ENCODE data around the gene ZNF669.
A peak's percentile ranks its signal among the peaks of the same experiment; 100 is the strongest.
"Not testable (repeated sequence)": the region's sequence is repeated elsewhere in the genome, so short reads cannot be mapped to it uniquely, and the experiment has no call there.

ZNF669 gene

DNA sequence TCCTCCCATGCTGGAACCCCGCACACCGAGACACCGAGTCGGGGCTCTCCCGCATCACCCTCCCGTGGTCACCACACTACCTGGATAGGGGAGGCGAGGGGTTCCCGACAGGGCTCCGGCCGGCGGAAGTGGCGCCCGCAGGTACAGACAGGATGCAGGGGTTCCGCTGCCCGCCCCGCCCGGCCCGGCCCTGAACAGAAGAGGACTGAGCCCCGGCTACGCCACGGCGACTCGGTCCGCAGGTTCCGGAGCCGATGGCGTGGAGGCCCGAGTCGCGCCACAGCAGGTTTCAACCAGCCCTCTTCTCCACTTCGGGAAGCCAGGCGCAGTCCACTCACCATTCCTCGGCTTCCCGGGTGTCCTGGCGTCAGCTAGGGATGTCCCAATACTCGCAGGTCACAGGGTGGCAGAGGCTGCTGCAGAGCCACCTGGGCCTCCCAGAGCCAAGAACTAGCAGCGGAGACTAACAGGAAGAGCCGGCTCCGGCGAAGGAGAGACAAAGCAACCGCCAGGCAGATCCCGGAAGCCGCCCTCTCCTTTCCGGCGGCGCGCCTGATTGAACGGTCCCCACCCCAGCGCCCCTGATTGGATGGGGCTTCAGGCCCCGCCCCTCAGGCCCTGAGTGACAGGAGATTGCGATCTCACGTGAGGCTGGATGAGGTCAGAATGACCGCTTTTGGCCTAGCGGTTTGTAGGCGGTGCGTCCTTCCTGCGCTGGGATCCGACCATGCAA lies at the start of gene ZNF669:
TSS of gene ZNF669 (minus strand) at position 498 of the 733 bp plus-strand sequence. CDS start at position 341, 157 bp downstream.
- peak; percentile 96 for DNase-seq

DNA sequence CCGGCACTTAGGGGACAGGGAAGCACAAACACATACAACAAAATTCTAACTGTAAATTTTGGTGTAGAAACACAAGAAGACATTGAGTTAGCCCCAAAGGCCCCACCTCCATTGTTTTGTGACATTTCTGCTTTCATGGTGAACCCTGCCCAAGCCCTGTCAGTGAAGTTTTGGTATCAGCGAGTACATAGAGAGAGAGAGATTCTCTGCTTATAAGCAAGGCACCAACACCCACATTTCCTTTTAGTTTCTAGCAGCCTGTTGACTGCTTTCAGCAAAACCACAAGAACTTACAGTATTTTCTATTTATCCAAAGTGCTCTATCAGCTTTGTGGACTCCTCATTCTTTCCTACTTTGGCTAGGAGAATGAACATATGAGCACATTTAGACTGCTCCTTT lies 43.6 kb upstream of the ZNF669 start:
- DNase-seq, result no peak

DNA sequence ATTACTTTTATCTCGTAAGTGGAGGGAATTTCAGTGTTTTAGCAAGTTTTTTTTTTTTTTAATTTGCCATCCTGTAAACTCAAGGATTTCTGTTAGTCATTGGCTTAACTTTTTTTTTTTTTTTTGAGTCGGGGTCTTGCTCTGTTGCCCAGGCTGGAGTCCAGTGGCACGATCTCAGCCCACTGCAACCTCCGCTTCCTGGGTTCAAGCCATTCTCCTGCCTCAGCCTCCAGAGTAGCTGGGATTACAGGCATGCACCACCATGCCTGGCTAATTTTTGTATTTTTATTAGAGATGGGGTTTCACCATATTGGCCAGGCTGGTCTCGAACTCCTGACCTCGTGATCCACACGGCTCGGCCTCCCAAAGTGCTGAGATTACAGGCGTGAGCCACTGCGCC lies 43.0 kb upstream of the ZNF669 start:
- not testable (repeated sequence) for DNase-seq

DNA sequence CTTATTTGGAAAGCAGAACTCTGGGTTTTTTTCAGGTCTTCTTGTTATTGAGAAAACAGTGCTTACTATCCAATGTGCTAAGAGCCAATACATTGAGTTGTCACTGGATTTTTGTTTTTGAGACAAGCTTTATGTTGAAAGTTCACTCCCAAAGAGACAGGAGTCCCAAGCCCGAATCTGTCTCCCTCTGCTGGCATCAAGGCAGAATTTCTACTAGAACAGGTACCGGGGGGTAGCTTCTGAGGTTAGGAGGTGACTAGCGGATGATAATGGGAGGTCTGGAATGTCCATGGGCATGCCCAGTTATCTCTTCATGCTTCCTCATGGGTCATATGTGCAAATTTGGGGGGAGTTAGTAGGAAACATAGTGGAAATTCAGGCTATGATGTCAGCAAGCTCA lies 42.5 kb upstream of the ZNF669 start:
- no peak for DNase-seq

DNA sequence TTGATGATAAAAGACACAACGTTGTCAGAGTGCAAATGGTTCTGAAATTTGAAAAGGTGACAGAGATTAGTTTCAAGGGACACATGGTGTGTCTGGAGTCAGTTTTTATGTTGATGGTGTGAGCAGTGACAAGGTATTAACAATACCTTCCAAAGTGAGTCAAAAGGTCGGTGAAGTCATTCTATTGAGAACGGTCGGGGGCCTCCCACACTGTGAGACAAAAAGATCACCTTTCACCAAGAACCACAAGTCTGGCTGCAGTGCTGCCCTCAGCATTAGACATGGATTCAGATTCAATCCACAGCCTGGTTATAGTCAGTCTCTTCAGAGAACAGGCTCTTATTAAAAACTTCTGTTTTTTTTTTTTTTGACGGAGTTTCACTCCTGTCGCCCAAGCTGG lies 41.1 kb upstream of the ZNF669 start:
- no peak for DNase-seq

DNA sequence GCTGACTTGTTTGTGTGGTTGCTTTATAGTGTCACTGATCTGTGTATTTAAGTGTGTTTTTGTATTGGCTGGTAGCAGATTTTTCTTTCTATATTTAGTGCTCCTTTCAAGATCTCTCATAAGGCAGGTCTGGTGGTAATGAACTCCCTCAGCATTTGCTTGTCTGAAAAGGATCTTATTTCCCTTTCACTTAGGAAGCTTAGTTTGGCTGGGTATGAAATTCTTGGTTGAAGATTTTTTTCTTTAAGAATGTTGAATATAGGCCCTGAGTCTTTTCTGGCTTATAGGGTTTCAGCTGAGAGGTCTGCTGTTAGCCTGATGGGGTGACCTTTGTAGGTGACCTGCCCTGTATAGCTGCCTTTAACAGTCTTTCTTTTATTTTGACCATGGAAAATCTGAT lies 35.4 kb upstream of the ZNF669 start:
- not testable (repeated sequence) for DNase-seq

DNA sequence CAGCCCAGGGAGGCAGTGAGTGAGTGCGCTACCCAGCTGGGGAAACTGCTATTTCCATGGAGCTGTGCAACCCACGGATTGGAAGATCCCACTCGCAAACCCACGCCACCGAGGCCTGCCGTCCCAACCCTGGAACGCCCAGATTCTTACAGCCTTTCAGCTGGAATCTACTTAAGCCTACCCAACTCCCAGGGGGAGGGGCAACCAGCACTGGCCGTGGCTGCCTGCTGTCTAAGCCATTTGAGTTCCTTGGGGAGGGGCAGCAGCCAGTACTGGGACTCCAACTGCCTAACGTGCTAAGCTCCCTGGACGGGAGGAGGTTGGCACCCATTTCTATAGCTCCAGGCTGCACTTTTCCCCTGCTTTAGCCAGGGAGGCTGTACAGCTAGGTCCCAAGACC lies 27.1 kb upstream of the ZNF669 start:
- no peak for DNase-seq

DNA sequence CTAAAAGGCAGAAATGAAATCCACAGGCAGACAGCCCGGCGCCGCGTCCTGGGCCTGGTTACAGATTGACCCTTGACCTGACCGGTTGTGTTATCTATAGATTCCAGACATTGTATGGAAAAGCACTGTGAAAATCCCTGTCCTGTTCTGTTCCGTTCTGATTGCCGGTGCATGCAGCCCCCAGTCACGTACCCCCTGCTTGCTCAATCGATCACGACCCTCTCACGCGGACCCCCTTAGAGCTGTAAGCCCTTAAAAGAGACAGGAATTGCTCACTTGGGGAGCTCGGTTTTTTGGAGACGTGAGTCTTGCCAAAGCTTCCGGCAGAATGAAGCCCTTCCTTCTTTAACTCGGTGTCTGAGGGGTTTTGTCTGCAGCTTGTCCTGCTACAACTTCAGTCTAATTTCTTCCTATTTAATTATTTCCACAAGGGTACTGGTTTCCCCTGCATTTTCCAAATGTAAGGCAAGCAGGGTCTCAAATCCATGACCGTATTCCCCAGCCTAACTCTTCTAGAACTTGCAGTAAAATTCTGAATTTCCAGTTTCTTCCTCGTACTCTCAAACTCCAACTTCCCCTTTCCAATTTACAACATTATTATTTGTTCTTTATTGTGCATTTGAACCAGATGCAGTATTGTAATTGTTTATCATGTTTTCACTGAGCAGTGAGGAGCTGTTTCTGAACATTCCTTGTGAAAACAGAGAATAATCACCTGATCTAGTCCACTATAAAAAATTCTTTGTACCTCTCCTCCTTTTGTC lies 23.5 kb upstream of the ZNF669 start:
- DNase-seq, result not testable (repeated sequence)

DNA sequence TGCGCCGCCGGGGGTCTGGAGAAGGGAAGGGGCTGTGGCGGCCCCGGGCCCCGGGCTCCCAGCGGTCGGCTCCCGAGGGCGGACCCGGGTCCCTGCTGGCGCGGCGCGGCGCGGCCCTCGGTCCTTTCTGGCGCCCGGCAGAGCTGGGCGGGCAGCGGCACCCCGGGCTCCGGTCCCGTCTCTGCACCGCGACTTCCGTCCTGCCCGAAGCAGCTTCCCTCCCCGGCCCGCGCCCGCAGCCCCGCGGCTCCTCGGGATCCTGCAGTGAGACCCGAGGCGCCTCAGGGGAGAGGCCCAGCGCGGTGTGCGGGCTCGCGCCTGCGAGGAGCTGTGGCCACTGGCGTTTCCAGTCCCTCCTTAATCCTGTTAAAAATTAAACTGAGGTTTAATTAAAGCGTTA lies 22.4 kb upstream of the ZNF669 start:
- not testable (repeated sequence) for DNase-seq

DNA sequence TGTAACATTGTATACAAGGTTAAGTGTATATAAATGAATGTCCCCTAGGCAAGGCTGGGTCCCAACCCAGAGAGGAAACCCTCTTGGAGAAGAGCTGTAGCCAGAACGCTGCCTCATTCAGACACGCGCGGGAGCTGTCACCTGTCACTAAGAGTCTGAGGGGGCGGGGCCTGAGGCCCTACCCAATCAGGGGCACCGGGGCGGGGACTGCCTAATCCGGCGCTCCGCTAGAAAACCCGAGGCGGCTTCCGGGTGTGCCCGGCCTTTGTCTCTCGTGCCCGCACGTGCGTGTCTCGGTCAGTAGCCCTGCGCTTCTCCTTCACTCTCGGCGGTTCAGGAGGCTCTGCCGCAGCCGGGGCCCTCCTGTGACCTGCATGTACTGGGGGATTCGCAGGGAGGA lies 22.0 kb upstream of the ZNF669 start:
- not testable (repeated sequence) for DNase-seq

DNA sequence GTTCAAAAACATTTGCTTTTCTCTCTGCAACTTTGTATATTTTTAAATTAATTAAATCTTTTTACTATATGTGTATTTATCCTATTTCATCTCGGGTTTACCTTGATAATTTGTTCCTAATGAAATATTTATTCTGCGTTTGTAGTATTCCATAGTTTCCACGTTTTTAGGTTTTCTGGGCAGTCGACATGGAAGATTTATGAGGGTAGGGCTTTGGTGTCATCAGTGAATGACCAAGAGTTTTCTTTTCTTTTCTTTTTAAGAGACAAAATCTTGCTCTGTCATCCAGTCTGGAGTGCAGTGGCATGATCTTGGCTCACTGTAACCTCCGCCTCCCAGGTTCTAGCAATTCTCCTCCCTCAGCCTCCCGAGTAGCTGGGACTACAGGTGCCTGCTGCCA lies 17.2 kb upstream of the ZNF669 start:
- no peak for DNase-seq

DNA sequence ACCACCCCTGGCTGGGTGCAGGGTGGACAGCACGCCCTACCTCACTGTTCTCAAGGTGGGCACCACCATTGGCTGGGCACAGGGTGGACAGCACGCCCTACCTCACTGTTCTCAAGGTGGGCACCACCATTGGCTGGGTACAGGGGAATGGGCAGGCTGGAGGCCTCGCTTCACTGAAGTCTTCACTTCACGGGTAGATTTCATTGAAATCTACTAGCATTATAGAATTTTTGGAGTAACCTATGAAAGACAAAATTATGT lies 16.2 kb upstream of the ZNF669 start:
- DNase-seq, result not testable (repeated sequence)

DNA sequence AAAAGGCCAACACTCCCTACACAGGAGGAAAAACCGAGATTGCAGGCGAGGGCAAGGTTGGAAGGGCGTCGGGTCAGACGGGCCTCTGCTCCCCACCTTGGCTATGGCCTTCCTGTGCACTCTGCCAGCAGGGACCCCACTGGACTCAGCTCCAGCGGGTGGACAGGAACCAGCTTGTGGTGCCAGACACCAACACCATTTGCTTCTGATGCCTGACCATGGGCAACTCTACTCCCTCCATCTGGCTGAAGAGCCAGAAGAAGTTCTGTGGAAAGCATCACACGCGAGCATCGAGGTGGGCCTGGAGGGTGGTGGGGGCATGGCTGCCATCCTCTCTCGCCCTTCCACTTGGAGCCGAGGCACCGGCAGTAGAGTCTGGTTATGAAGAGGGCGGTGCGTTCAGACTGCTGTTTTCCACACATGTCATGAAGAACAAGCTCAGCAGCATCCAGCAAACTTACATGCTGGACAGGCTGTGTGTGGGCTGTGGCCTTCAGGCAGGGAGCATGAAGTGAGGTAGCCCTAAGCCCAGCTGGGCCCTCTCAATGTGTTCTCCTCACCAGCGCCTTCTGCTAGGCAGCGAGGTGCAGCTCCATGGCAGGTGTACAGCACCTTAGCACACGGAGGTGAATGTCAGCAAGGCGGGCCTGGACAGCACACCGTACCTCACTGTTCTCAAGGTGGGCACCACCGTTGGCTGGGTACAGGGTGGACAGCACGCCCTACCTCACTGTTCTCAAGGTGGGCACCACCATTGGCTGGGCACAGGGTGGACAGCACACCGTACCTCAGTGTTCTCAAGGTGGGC lies 15.6 kb upstream of the ZNF669 start:
- no peak for DNase-seq

DNA sequence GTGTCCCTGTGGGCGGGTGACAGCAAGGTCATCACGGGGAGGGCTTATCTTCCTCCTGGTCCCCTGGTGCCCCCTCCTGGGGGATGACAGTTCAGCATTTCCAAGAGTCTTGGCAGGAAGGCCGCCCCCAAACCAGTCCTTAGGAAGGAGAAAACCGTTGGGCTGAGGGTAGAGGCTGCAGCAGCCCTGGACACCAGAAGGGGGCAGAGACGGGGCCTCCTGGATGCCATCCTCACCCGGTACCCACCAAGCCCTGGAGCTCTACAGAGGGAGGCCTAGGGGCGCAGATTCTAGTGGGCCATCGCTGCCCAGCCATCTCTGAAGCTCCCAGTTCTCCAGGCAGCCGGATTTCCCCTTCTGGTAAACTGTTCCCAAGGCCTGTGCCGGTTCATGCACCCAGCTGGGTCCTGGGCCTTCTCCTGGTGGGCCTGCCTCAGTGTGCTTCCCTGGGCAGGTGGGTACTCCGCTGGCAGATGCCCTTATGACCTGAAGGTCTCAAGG lies 14.8 kb upstream of the ZNF669 start:
- DNase-seq, result no peak

DNA sequence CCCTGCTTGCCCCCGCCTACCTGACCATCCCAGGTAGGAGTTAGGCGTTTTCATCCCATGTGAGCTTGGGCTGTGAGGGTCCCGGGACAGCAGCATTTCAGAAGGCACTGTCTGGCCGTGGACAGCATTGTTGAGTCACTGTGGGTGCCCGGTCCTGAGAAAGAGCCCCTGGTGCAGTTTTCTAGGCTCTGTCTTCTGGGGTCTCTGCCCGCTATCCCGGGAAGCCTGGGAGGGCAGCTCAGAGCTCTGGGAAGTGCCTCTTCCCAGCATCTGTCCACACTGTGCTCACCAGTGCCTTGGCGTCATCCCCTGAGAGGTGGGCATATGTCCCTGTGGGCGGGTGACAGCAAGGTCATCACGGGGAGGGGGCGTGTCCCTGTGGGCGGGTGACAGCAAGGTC lies 11.4 kb upstream of the ZNF669 start:
- no peak for DNase-seq

DNA sequence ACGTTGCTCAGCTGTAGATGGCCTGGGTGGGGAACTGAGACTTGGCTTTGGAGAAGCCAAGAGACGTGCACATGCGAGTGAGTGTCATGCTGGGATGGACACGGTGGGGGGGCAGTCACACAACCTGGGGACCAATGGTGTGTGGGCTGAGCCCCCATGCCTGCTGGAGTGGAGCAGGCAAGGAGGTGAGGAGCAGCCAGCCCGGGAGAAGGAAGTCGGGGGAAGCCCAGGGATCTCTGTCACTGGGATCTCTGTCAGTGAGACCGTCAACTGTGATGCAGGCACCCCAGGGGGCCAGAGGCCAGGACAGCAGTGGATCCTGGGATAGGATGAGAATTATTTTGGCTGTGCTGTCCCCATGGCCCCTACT lies 11.0 kb upstream of the ZNF669 start:
- DNase-seq, result no peak

DNA sequence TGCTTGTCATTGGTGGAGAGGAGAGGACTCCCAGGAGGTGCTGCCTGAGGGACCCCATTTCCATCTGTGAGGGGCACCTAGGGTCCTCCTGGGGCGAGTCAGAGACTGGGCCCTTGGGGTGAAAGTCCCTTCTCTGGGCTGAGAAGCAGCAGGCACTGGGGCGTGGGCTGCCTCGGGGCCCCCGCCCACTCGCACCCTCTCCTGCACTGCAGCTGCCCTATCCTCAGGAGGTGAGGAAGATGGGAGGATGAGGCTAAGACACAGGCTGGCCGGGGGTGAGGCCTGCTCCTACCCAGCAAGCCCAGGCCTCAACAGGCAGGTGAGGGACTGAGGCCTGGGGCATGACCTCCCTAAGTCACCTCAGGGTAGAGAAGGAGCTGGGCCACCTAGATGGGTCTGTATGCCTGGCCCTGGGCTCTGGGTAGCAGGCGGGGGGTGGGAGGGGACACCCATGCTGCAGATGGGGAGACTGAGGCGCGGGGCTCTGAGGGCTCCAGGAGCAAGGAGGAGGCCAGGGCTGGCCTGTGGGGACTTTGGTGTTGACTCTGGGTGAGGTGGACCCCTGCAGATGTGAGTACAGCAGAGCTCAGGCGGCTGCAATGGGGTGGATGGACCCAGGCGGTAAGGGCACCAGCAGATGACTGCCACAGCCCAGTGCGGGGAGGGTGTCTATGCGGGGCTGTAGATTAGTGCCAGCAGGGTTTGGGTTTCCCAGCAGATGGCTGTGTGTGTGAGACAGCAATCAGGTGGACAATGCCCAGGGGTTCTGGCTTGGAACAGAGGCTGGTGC lies 10.4 kb upstream of the ZNF669 start:
- no peak for DNase-seq

DNA sequence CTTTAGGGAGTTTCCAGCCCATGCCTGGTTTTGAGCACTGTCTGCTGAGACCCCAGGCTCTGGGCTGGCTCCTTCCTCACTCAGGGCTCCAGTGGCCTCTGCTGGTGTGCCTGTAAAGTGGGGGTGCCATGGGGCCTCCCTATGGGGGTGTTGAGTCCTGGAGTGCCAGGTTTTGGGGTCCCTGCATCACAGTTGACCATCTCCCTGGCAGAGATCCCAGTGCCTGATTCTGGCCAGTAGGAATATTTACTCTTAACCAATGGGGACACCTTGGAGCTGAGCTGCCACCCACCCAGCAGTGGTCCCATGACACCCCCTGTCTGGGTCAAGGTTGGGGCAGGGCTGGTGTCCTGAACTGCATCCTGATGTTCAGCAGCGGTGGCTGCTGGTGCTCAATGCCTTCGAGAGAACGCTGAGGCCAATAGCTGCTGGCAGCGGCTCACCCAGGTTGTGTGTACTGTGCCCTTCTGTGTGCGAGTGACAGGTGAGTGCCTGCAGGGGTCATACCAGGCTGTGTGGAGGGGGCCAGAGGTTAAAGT lies 9.6 kb upstream of the ZNF669 start:
- no peak for DNase-seq

DNA sequence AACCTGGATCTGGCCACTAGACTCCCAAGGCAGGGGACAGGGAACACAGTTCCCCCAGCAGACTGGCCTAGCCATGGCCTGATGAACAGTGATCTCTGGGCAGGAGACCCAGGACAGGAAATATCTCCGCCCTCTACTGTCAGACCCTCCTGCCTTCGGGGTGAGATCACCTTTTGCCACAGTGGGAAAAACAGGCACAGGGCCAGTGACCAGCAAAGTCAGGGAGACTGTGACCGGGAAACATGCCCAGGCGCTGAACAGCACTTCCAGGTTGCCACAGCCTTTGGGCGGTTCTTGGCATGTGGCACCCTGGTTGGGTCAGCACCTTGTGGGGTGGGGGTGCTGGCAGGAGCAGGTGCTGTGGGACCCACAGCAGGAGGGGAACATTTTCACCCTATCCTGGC lies 8.9 kb upstream of the ZNF669 start:
- no peak for DNase-seq

DNA sequence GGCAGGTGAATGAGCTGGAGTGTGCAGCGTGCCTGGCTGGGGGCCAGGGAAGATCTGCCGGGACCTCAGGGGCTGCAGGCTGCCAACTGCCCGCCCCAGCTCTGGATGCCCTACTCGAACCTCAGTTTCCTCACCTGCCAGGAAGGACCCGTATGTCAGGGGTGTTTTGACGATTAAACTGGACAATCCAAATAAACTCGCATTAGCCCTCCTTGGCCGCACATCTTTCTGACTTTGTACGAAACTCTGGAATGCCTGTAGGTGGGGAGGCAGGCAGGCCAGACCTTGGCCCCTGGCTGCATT lies 8.3 kb upstream of the ZNF669 start:
- DNase-seq, result no peak

DNA sequence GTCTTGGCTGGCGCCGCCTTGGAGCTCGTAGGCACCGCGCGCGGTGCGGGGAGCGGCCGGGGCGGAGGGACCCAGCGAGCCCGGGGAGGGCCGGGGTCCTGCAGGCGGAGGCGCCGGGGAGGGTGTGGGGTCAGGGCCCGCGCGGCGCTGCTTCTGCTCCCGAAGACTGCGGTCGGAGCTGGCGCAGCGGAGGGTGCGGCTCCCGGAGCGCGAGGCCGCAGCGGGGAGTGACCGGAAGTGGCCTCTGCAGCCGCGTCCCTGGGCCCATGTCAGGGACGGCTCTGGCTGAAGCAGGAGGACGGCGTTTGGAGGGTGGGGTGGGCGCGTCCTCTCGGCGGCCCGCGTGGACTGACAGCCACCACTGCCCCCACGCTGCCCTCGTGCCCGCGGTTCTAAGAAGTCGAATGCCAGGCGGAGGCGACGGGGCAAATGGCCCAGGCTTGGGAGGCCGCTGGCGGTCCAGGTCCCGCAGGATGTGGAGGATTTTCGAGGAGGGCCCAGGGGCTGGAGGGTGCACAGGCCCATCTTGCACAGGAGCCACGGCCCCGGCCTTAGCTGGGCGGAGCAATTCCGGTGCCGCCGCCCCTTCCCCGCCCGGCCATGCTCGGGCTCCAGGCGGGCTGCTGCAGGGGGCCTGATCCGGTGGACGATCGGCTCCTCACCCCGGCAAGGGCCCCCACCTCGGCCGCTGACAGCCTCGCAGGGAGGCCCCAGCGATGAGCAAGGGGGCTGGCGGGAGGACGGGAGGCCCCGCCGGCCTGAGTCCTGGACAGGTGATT lies 7.7 kb upstream of the ZNF669 start:
- no peak for DNase-seq

DNA sequence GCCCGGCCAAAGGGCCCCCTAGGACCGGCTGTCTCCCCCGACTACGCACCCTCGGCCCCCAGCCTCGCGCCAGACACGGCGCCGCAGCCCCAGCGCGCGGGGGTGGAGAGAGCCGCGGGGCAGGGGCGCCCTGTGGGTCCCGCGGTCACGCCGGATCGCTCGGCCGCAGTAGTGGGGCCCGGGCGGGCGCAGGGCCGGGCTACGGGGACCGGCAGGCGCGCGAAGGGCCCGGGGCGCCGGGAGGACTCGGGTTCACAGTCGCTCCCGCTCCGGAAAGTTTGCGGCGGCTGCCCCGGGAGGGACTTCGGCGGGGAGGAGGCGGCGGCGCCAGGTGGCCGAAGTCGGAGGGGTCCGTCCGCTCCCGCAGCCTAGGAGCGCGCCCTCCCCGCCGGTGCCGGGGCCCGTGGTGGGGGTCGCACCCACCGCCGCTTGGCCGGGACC lies 7.1 kb upstream of the ZNF669 start:
- no peak for DNase-seq

Measured in NCI-H2107 (cell line).